Epithelial cell of proximal tubule (primary cell): ENCODE measurements around the gene RUNX1. TPM values are rescaled to one million over a fixed set of nuclear protein-coding genes. Genes with fewer than 3 reads are reported as not detected.

Experiments used
- DNase-seq: peaks from one replicate; pipeline ENCODE4 v3.0.0-alpha.2; 2011; ENCODE audit warnings: low read depth
- H3K4me3 ChIP-seq: 2 replicates; pipeline ENCODE4 v1.5.1; 2011; ENCODE audit warnings: low read depth, mild to moderate bottlenecking, low read length
- CTCF ChIP-seq: conservative IDR thresholded peaks from 2 replicates; pipeline ENCODE4 v1.5.1; 2012; ENCODE audit warnings: low read depth, mild to moderate bottlenecking, low read length
- total RNA-seq: library from RNA; depleted of rRNA; stranded (reverse); fragments of >200 nt; gene quantifications from 2 replicates; pipeline ENCODE4 v1.2.3, GENCODE V29; 2015

Gene RUNX1
- total RNA-seq, 1 donor from 2014 or later = 11.3 TPM

GRCh38 chr21:34950980-34951379 lies 98.1 kb downstream of the RUNX1 start:
- H3K4me3 ChIP-seq = no peak overlapping the region
- DNase-seq = no peak
- no peak for TF ChIP-seq CTCF

GRCh38 chr21:34949499-34949898 lies 99.6 kb downstream of the RUNX1 start:
- no peak for TF ChIP-seq CTCF
- no peak for DNase-seq

GRCh38 chr21:34949030-34949429 lies 100.1 kb downstream of the RUNX1 start:
- no peak for TF ChIP-seq CTCF
- H3K4me3 ChIP-seq = no peak overlapping the region
- no peak for DNase-seq

More at GRCh38 chr21:34949499-34949898, 99.6 kb downstream of the RUNX1 start:
- no peak overlapping the region for H3K4me3 ChIP-seq

GRCh38 chr21:34948157-34948556 lies 100.9 kb downstream of the RUNX1 start:
- no peak overlapping the region for H3K4me3 ChIP-seq
- no peak for DNase-seq
- no peak for TF ChIP-seq CTCF

GRCh38 chr21:34946916-34947534 lies 102.1 kb downstream of the RUNX1 start:
- DNase-seq = no peak
- no peak overlapping the region for H3K4me3 ChIP-seq
- no peak for TF ChIP-seq CTCF

- no peak for DNase-seq
- no peak overlapping the region for H3K4me3 ChIP-seq
- TF ChIP-seq CTCF = no peak
Observed at GRCh38 chr21:34946385-34946840, 102.7 kb downstream of the RUNX1 start.

GRCh38 chr21:34945288-34945687 lies 103.8 kb downstream of the RUNX1 start:
- H3K4me3 ChIP-seq = no peak overlapping the region
- no peak for DNase-seq
- TF ChIP-seq CTCF = no peak
